Measurements from ENCODE around the gene DOK3. TPM values are rescaled to one million over a fixed set of nuclear protein-coding genes. Genes with fewer than 3 reads are reported as not detected.
A peak's percentile ranks its signal among the peaks of the same experiment; 100 is the strongest.

The DOK3 gene
- total RNA-seq, 1 experiment from 2014 or later: 14.5 TPM

GRCh38 chr5:177507165-177507564 is 2.5 kb downstream of the DOK3 start:
- no TSS peak for BruUV-seq (replicated peaks)
- peak; percentile 12 for TF ChIP-seq CTCF (IDR thresholded peaks at IDR 0.05; ENCODE audit: unreplicated experiment)
- Mint-ChIP-seq H3K4me3 (ENCODE audit: low read depth, unreplicated experiment) (no peak overlapping the region), H3K27ac (ENCODE audit: unreplicated experiment) (no peak overlapping the region), H3K27me3 (ENCODE audit: unreplicated experiment) (no peaks in the 10 kb centered on the region), H3K9me3 (ENCODE audit: low read depth, unreplicated experiment) (no peaks in the 10 kb centered on the region), H3K36me3 (ENCODE audit: insufficient read depth, unreplicated experiment) (peaks cover 29% of the 10 kb centered on the region), H3K4me1 (ENCODE audit: low read depth, unreplicated experiment) (no peaks in the 10 kb centered on the region)
- intact Hi-C loops (cut with micrococcal nuclease; ENCODE audit: unreplicated experiment): no loop called here
- no peak for DNase-seq
- CTCF ChIA-PET: interaction anchor here (0.7 to 1.1 kb wide), 2 partner anchors 52 to 82 kb away, joined by 3 read pairs; no protein-coding TSS in a partner anchor

GRCh38 chr5:177505075-177505474 is 4.6 kb downstream of the DOK3 start:
- Mint-ChIP-seq H3K4me3 (ENCODE audit: low read depth, unreplicated experiment) (no peak overlapping the region), H3K36me3 (ENCODE audit: insufficient read depth, unreplicated experiment) (peaks cover 14% of the 10 kb centered on the region), H3K9me3 (ENCODE audit: low read depth, unreplicated experiment) (no peaks in the 10 kb centered on the region), H3K4me1 (ENCODE audit: low read depth, unreplicated experiment) (peaks cover 8% of the 10 kb centered on the region), H3K27ac (ENCODE audit: unreplicated experiment) (no peak overlapping the region), H3K27me3 (ENCODE audit: unreplicated experiment) (no peaks in the 10 kb centered on the region)
- BruUV-seq (replicated peaks): no TSS peak
- TF ChIP-seq CTCF (IDR thresholded peaks at IDR 0.05; ENCODE audit: unreplicated experiment): no peak
- intact Hi-C loops (cut with micrococcal nuclease; ENCODE audit: unreplicated experiment): no loop called here
- CTCF ChIA-PET: no interaction called here
- no peak for DNase-seq

- H3K36me3 Mint-ChIP-seq (ENCODE audit: insufficient read depth, unreplicated experiment): peaks cover 11% of the 10 kb centered on the region
- no peak overlapping the region for H3K27ac Mint-ChIP-seq (ENCODE audit: unreplicated experiment)
- H3K27me3 Mint-ChIP-seq (ENCODE audit: unreplicated experiment): peaks cover 4% of the 10 kb centered on the region
- no peak overlapping the region for H3K4me3 Mint-ChIP-seq (ENCODE audit: low read depth, unreplicated experiment)
- CTCF ChIA-PET: interaction anchor here (1.6 kb wide), 1 partner anchor 47 kb away, joined by 4 read pairs; no protein-coding TSS in a partner anchor
- intact Hi-C loops (cut with micrococcal nuclease; ENCODE audit: unreplicated experiment): no loop called here
- DNase-seq: no peak
- H3K4me1 Mint-ChIP-seq (ENCODE audit: low read depth, unreplicated experiment): peaks cover 8% of the 10 kb centered on the region
- H3K9me3 Mint-ChIP-seq (ENCODE audit: low read depth, unreplicated experiment): no peaks in the 10 kb centered on the region
- BruUV-seq (replicated peaks): no TSS peak
- no peak for TF ChIP-seq CTCF (IDR thresholded peaks at IDR 0.05; ENCODE audit: unreplicated experiment)
Observed at GRCh38 chr5:177504086-177505056, 5.3 kb downstream of the DOK3 start.

GRCh38 chr5:177503351-177504085 is 6.1 kb downstream of the DOK3 start:
- BruUV-seq (replicated peaks): no TSS peak
- Mint-ChIP-seq H3K27ac (ENCODE audit: unreplicated experiment) (no peak overlapping the region), H3K36me3 (ENCODE audit: insufficient read depth, unreplicated experiment) (peaks cover 16% of the 10 kb centered on the region), H3K27me3 (ENCODE audit: unreplicated experiment) (peaks cover 12% of the 10 kb centered on the region), H3K4me3 (ENCODE audit: low read depth, unreplicated experiment) (no peak overlapping the region), H3K4me1 (ENCODE audit: low read depth, unreplicated experiment) (peaks cover 14% of the 10 kb centered on the region), H3K9me3 (ENCODE audit: low read depth, unreplicated experiment) (no peaks in the 10 kb centered on the region)
- TF ChIP-seq CTCF (IDR thresholded peaks at IDR 0.05; ENCODE audit: unreplicated experiment): no peak
- intact Hi-C loops (cut with micrococcal nuclease; ENCODE audit: unreplicated experiment): no loop called here
- DNase-seq: no peak
- CTCF ChIA-PET: interaction anchor here (1.6 kb wide), 1 partner anchor 46 kb away, joined by 4 read pairs; no protein-coding TSS in a partner anchor
